PC-3 (cell line): ENCODE data around the gene STH. TPM values are rescaled to one million over a fixed set of nuclear protein-coding genes. Genes with fewer than 3 reads are reported as not detected.

Source experiments
- ATAC-seq: fragments of 200-7000 bp; cut with Tn5 transposase; 2 replicates; pipeline ENCODE4 v1.9.1; 2020; ENCODE audit warnings: mild to moderate bottlenecking, moderate library complexity
- BruUV-seq: library from RNA; stranded (reverse); fragments of 400-500 nt; replicated peaks from 2 replicates; lab custom pipeline; 2021; lab: Mats Ljungman, UMichigan
- CTCF ChIA-PET: fragments of 300-600 bp; sonication (Branson Sonifier 250); formaldehyde crosslinking; loops from one replicate; lab custom pipeline; 2022; ENCODE audit warnings: antibody characterized with exemption; lab: Charles Lee
- POLR2A ChIA-PET: fragments of 300-600 bp; sonication (Branson Sonifier 250); formaldehyde crosslinking; loops from one replicate; lab custom pipeline; 2022; ENCODE audit warnings: antibody characterized with exemption; ENCODE audit not compliant: unreplicated experiment; lab: Charles Lee
- DNase-seq: peaks from one replicate; pipeline ENCODE4 v3.0.0-alpha.2; 2015
- H2AFZ ChIP-seq: fragments of 300-600 bp; sonication (generic); 2 replicates; pipeline ENCODE4 v1.6.0; 2016; ENCODE audit warnings: antibody characterized with exemption, low read length
- H3F3A ChIP-seq: fragments of 300-600 bp; sonication (generic); one replicate; pipeline ENCODE4 v1.6.0; 2017; ENCODE audit warnings: antibody characterized with exemption, low read length, control low read depth, mild to moderate bottlenecking; ENCODE audit not compliant: unreplicated experiment
- H3K27ac ChIP-seq: fragments of 300-600 bp; sonication (generic); 2 replicates; pipeline ENCODE4 v1.5.1; 2016; ENCODE audit warnings: mild to moderate bottlenecking, low read length
- H3K27me3 ChIP-seq: fragments of 300-600 bp; sonication (generic); 2 replicates; pipeline ENCODE4 v1.6.1; 2016; ENCODE audit warnings: low read length, mixed read lengths
- H3K36me3 ChIP-seq: fragments of 300-600 bp; sonication (generic); 2 replicates; pipeline ENCODE4 v1.6.1; 2016; ENCODE audit warnings: low read depth, mixed run types, low read length, mixed read lengths
- H3K4me1 ChIP-seq: fragments of 300-600 bp; sonication (generic); 2 replicates; pipeline ENCODE4 v1.5.1; 2016; ENCODE audit warnings: low read length; ENCODE audit not compliant: insufficient read depth
- H3K4me2 ChIP-seq: fragments of 300-600 bp; sonication (generic); 2 replicates; pipeline ENCODE4 v1.6.0; 2016; ENCODE audit warnings: low read length
- H3K4me3 ChIP-seq: fragments of 300-600 bp; sonication (generic); 2 replicates; pipeline ENCODE4 v1.5.1; 2016; ENCODE audit warnings: mild to moderate bottlenecking, low read length, mixed read lengths
- H3K79me2 ChIP-seq: fragments of 300-600 bp; sonication (generic); 2 replicates; pipeline ENCODE4 v1.6.1; 2017; ENCODE audit warnings: low read length, mixed read lengths
- H3K9ac ChIP-seq: fragments of 300-600 bp; sonication (generic); 2 replicates; pipeline ENCODE4 v1.6.0; 2016; ENCODE audit warnings: mild to moderate bottlenecking, low read length
- H3K9me2 ChIP-seq: fragments of 300-600 bp; sonication (generic); replicated peaks from 2 replicates; pipeline ENCODE4 v1.6.1; 2016; ENCODE audit warnings: mixed run types, low read length, mixed read lengths
- H3K9me3 ChIP-seq: fragments of 300-600 bp; sonication (generic); 2 replicates; pipeline ENCODE4 v1.6.1; 2016; ENCODE audit warnings: low read length, mixed read lengths
- H4K20me1 ChIP-seq: fragments of 300-600 bp; sonication (generic); 2 replicates; pipeline ENCODE4 v1.6.1; 2016; ENCODE audit warnings: low read length, mixed read lengths
- CTCF ChIP-seq: fragments of 300-600 bp; sonication (generic); conservative IDR thresholded peaks from 2 replicates; pipeline ENCODE4 v1.5.1; 2017; ENCODE audit warnings: antibody characterized with exemption, low read depth, mild to moderate bottlenecking, low read length
- EZH2 ChIP-seq: fragments of 300-600 bp; sonication (generic); IDR thresholded peaks from one replicate; pipeline ENCODE4 v1.6.1; 2017; ENCODE audit warnings: antibody characterized with exemption, mild to moderate bottlenecking, low read length; ENCODE audit not compliant: unreplicated experiment
- EZH2phosphoT487 ChIP-seq: fragments of 300-600 bp; sonication (generic); IDR thresholded peaks from 2 replicates; pipeline ENCODE4 v1.6.1; 2018; ENCODE audit warnings: mild to moderate bottlenecking, antibody characterized with exemption, low read length, borderline replicate concordance
- intact Hi-C: fragments of 100-400 bp; cut with micrococcal nuclease; formaldehyde crosslinking; loops from 2 replicates; pipeline ENCODE4 v1.9.0; 2023
- total RNA-seq: library from RNA; depleted of rRNA; stranded (reverse); fragments of >200 nt; gene quantifications from 2 replicates; pipeline ENCODE4 v1.2.3, GENCODE V29; 2014

The STH gene
- total RNA-seq, 1 experiment from 2014 or later: not detected

GRCh38 chr17:45970659-45971058 lies 28.4 kb upstream of the STH start:
- Histone ChIP-seq H3K27ac (no peak overlapping the region), H3K36me3 (no peaks in the 10 kb centered on the region), H3F3A (no peaks in the 10 kb centered on the region), H3K4me2 (no peak overlapping the region), H3K9ac (no peak overlapping the region), H3K4me1 (no peaks in the 10 kb centered on the region), H3K27me3 (peaks cover 22% of the 10 kb centered on the region), H3K4me3 (no peak overlapping the region), H3K9me2 (no peaks in the 10 kb centered on the region), H2AFZ (no peak overlapping the region), H4K20me1 (no peaks in the 10 kb centered on the region), H3K9me3 (no peaks in the 10 kb centered on the region), H3K79me2 (no peaks in the 10 kb centered on the region)
- ATAC-seq (no peak), DNase-seq (no peak)
- BruUV-seq: no TSS peak
- ChIA-PET POLR2A (no interaction called here), CTCF (no interaction called here)
- intact Hi-C loops: no loop called here
- no peak for TF ChIP-seq EZH2phosphoT487
- TF ChIP-seq EZH2: no peak
- no peak for TF ChIP-seq CTCF

GRCh38 chr17:45971698-45972141 lies 27.3 kb upstream of the STH start:
- ATAC-seq (no peak), DNase-seq (no peak)
- no peak overlapping the region for H3K4me2 ChIP-seq
- H3K79me2 ChIP-seq: no peaks in the 10 kb centered on the region
- 0 out of 2 replicates have a peak, but pooled peaks have one; percentile 14 for TF ChIP-seq CTCF
- no peak for TF ChIP-seq EZH2phosphoT487
- no peak for TF ChIP-seq EZH2
- no peaks in the 10 kb centered on the region for H3K9me3 ChIP-seq
- H3K9ac ChIP-seq: no peak overlapping the region
- H3K36me3 ChIP-seq: no peaks in the 10 kb centered on the region
- H2AFZ ChIP-seq: no peak overlapping the region
- ChIA-PET CTCF (no interaction called here), POLR2A (interaction anchor here (0.6 kb wide), 1 partner anchor 1884 kb away, joined by 15 read pairs; no protein-coding TSS in a partner anchor)
- intact Hi-C loops: no loop called here
- no peaks in the 10 kb centered on the region for H3F3A ChIP-seq
- no TSS peak for BruUV-seq
- H4K20me1 ChIP-seq: no peaks in the 10 kb centered on the region
- H3K27ac ChIP-seq: no peak overlapping the region
- no peaks in the 10 kb centered on the region for H3K4me1 ChIP-seq
- H3K9me2 ChIP-seq: no peaks in the 10 kb centered on the region
- peaks cover 16% of the 10 kb centered on the region for H3K27me3 ChIP-seq
- no peak overlapping the region for H3K4me3 ChIP-seq

- no peaks in the 10 kb centered on the region for H3K9me3 ChIP-seq
- H4K20me1 ChIP-seq: no peaks in the 10 kb centered on the region
- H3F3A ChIP-seq: no peaks in the 10 kb centered on the region
- H3K9ac ChIP-seq: no peak overlapping the region
- no peak overlapping the region for H3K4me2 ChIP-seq
- ChIA-PET CTCF (no interaction called here), POLR2A (no interaction called here)
- H3K79me2 ChIP-seq: no peaks in the 10 kb centered on the region
- peaks cover 7% of the 10 kb centered on the region; the same call in 1 of the 2 replicates for H3K27me3 ChIP-seq
- no peaks in the 10 kb centered on the region for H3K9me2 ChIP-seq
- BruUV-seq: no TSS peak
- H3K4me1 ChIP-seq: no peaks in the 10 kb centered on the region
- no peak for ATAC-seq
- H3K4me3 ChIP-seq: no peak overlapping the region
- no peak for DNase-seq
- H3K27ac ChIP-seq: no peak overlapping the region
- no peak for TF ChIP-seq CTCF
- no peak for TF ChIP-seq EZH2
- no peak for TF ChIP-seq EZH2phosphoT487
- intact Hi-C loops: no loop called here
- no peak overlapping the region for H2AFZ ChIP-seq
- no peaks in the 10 kb centered on the region for H3K36me3 ChIP-seq
These were observed 26.5 kb upstream of the STH start for GRCh38 chr17:45972531-45972930.
